Left renal pelvis (tissue), 4 donors: ENCODE data around the gene LPAR1. TPM values are rescaled to one million over a fixed set of nuclear protein-coding genes. Genes with fewer than 3 reads are reported as not detected.

ENCODE experiments used
- DNase-seq, 4 donors: peaks; one replicate each; pipeline ENCODE4 v3.0.0-alpha.2; 2013; ENCODE audit warnings: low read depth in 4 of 4, low spot score in 3 of 4
- polyA plus RNA-seq, 4 donors: library from polyadenylated mRNA; unstranded; fragments of 120-200 nt; gene quantifications; one replicate each; pipeline ENCODE4 v1.2.1, GENCODE V29; 2013; ENCODE audit not compliant: insufficient read length in 4 of 4

LPAR1 gene
- polyA plus RNA-seq, 4 donors = 23.2 to 77.1 (median 34.4) TPM

GRCh38 chr9:111005746-111006470 lies 32.4 kb downstream of the LPAR1 start:
- DNase-seq = no peak

- no peak for DNase-seq
These were observed 33.3 kb downstream of the LPAR1 start for GRCh38 chr9:111004936-111005335.

- no peak for DNase-seq
These were observed 35.1 kb downstream of the LPAR1 start for GRCh38 chr9:111003182-111003581.

GRCh38 chr9:111001526-111001925 lies 36.7 kb downstream of the LPAR1 start:
- no peak for DNase-seq

GRCh38 chr9:111000202-111000601 lies 38.1 kb downstream of the LPAR1 start:
- no peak for DNase-seq

- DNase-seq = no peak
These were observed 38.9 kb downstream of the LPAR1 start for GRCh38 chr9:110999379-110999778.

- no peak for DNase-seq
These were observed 40.4 kb downstream of the LPAR1 start for GRCh38 chr9:110997847-110998246.

GRCh38 chr9:110996436-110997220 lies 41.6 kb downstream of the LPAR1 start:
- no peak for DNase-seq

GRCh38 chr9:110995420-110996340 lies 42.6 kb downstream of the LPAR1 start:
- DNase-seq = no peak

GRCh38 chr9:110994771-110995241 lies 43.5 kb downstream of the LPAR1 start:
- DNase-seq = no peak

GRCh38 chr9:110990481-110990880 lies 47.8 kb downstream of the LPAR1 start:
- DNase-seq = no peak

- DNase-seq = no peak
These were observed 51.7 kb downstream of the LPAR1 start for GRCh38 chr9:110986529-110986928.

GRCh38 chr9:110984890-110985437 lies 53.3 kb downstream of the LPAR1 start:
- DNase-seq = no peak

- DNase-seq = no peak
These were observed 58.0 kb downstream of the LPAR1 start for GRCh38 chr9:110980261-110980660.

- DNase-seq = no peak
These were observed 58.6 kb downstream of the LPAR1 start for GRCh38 chr9:110979636-110980035.

- DNase-seq = no peak
These were observed 59.8 kb downstream of the LPAR1 start for GRCh38 chr9:110978516-110978915.

- DNase-seq = no peak
These were observed 61.0 kb downstream of the LPAR1 start for GRCh38 chr9:110977259-110977709.

GRCh38 chr9:110975969-110976368 lies 62.3 kb downstream of the LPAR1 start:
- DNase-seq = no peak

- DNase-seq = no peak
These were observed 63.0 kb downstream of the LPAR1 start for GRCh38 chr9:110975278-110975677.

GRCh38 chr9:110971705-110972104 lies 66.6 kb downstream of the LPAR1 start:
- no peak for DNase-seq
